Ovary (tissue), 9 donors: ENCODE results near the gene SND1. TPM values are rescaled to one million over a fixed set of nuclear protein-coding genes. Genes with fewer than 3 reads are reported as not detected.
A peak's percentile ranks its signal among the peaks of the same experiment; 100 is the strongest.

Experiments
- DNase-seq, 5 donors: peaks; one replicate each; pipeline ENCODE4 v3.0.0-alpha.2; 2019 to 2020
- H3K27ac ChIP-seq, 2 donors: fragments of 200-600 bp; one replicate each; pipeline versions ENCODE4 v1.5.1 to v1.8.0; 2019 to 2022
- H3K27me3 ChIP-seq: fragments of 200-600 bp; one replicate; pipeline ENCODE4 v1.8.0; 2022
- H3K36me3 ChIP-seq: fragments of 200-600 bp; sonication (generic); one replicate; pipeline ENCODE4 v1.5.1; 2019
- H3K4me1 ChIP-seq: one replicate; pipeline ENCODE4 v1.8.1; 2013; ENCODE audit warnings: mild to moderate bottlenecking, moderate library complexity; ENCODE audit not compliant: insufficient read depth
- H3K4me3 ChIP-seq: fragments of 200-600 bp; sonication (generic); one replicate; pipeline ENCODE4 v1.5.1; 2017
- H3K9me3 ChIP-seq, 2 donors: fragments of 200-600 bp in 1 of 2; sonication (generic) in 1 of 2; one replicate each; pipeline versions ENCODE4 v1.5.1 to v1.8.1; 2013 to 2019; ENCODE audit warnings: mild to moderate bottlenecking in 1 of 2, moderate library complexity in 1 of 2
- EP300 ChIP-seq: sonication (generic); formaldehyde crosslinking; IDR thresholded peaks from one replicate; pipeline ENCODE4 v1.6.1; 2017; ENCODE audit warnings: antibody characterized with exemption
- POLR2A ChIP-seq: fragments of 450-650 bp; IDR thresholded peaks from one replicate; pipeline ENCODE4 v1.6.1; 2017; ENCODE audit warnings: antibody characterized with exemption, mild to moderate bottlenecking, moderate library complexity
- WGBS, 3 donors: extraction: QIAGEN DNeasy Blood & Tissue Kit in 1 of 3; methylation state at CpG; one replicate each; pipeline versions ENCODE4 v1.1.5 to v1.1.7; 2013 to 2017; 5-methylcytosine and 5-hydroxymethylcytosine counted together
- intact Hi-C, 4 donors: fragments of 100-400 bp; cut with DNase I; formaldehyde crosslinking; loops; one replicate each; pipeline versions ENCODE4 v1.11.0 to v1.15.1; 2022 to 2023
- polyA plus RNA-seq, 2 donors: library from polyadenylated mRNA; stranded (reverse); fragments of 200-250 nt in 1 of 2; fragments of 350-450 nt in 1 of 2; fragmentation: Illumina TruSeq in 1 of 2; extraction: RNeasy Lipid Tissue Mini Kit (QIAGEN cat#74804) in 1 of 2; gene quantifications; one replicate each; pipeline ENCODE4 v1.2.3, GENCODE V29; 2013 to 2014
- total RNA-seq, 7 donors: library from RNA; depleted of rRNA in 2 of 7; stranded (reverse); fragments of >200 nt in 2 of 7; fragmentation: NEBNext Ultra II Directional in 3 of 7; extraction: Animal tissue kit (Norgen Biotek cat#: 25700) in 3 of 7; gene quantifications; one replicate each; pipeline versions ENCODE4 v1.1.0 to v1.2.4, GENCODE V29; 2016 to 2023
- TF ChIP-seq, protein P1 (sequence below), 3 donors: fragments of 450-650 bp in 2 of 3; fragments of 200-600 bp in 1 of 3; IDR thresholded peaks; one replicate each; pipeline versions ENCODE4 v1.5.1 to v1.8.0; 2016 to 2022; ENCODE audit warnings: antibody characterized with exemption in 3 of 3, mild to moderate bottlenecking in 1 of 3
- donor health status: DM: no; HTN: no; CAD: no; lungs with moderate emphysema.
- donor health status: DM: no; HTN: no; CAD: no.
- donor health status: Bipolar disorder and iron deficiency.
- donor health status: DM: yes; HTN: yes; CAD: no.
- donor health status: DM: no; HTN: no; CAD: no.
- donor health status: DM: yes; HTN: yes; CAD: no.

Gene SND1
- total and polyA plus RNA-seq, 9 donors = 91.4 to 297 (median 182) TPM

DNA sequence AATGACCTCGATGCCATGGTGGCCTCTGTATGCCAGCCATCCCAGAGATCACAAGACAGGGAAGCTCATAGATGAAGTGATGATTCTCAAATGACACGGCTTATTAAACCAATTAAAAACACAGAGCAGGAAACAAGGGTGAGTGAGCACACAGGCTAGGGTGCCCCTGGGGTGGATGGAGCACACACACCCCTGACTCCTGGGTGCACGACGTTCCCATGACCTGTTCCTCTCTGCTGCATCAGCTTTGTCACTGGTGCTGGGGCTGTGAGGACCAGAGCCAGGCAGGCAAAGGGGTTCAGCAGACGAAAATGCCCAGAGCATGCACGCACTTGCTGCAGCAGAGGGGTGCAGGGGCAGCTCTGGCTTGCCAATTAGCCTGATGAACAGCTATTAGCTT lies 465.7 kb downstream of the SND1 start:
- no peak for DNase-seq
- H3K9me3 ChIP-seq = no peaks in the 10 kb centered on the region
- intact Hi-C loops = no loop called here
- WGBS, 3 donors = 89 to 94% (median 93%) methylated on average over 6 of the region's 6 CpGs
- no peak overlapping the region for H3K4me3 ChIP-seq
- H3K4me1 ChIP-seq = peaks cover 5% of the 10 kb centered on the region
- no peaks in the 10 kb centered on the region for H3K27me3 ChIP-seq
- TF ChIP-seq EP300 (no peak), POLR2A (no peak)
- TF ChIP-seq, protein P1, sequence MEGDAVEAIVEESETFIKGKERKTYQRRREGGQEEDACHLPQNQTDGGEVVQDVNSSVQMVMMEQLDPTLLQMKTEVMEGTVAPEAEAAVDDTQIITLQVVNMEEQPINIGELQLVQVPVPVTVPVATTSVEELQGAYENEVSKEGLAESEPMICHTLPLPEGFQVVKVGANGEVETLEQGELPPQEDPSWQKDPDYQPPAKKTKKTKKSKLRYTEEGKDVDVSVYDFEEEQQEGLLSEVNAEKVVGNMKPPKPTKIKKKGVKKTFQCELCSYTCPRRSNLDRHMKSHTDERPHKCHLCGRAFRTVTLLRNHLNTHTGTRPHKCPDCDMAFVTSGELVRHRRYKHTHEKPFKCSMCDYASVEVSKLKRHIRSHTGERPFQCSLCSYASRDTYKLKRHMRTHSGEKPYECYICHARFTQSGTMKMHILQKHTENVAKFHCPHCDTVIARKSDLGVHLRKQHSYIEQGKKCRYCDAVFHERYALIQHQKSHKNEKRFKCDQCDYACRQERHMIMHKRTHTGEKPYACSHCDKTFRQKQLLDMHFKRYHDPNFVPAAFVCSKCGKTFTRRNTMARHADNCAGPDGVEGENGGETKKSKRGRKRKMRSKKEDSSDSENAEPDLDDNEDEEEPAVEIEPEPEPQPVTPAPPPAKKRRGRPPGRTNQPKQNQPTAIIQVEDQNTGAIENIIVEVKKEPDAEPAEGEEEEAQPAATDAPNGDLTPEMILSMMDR (IDR thresholded peaks at IDR 0.05) = no peak
- H3K27ac ChIP-seq = no peak overlapping the region
- H3K36me3 ChIP-seq = no peaks in the 10 kb centered on the region

DNA sequence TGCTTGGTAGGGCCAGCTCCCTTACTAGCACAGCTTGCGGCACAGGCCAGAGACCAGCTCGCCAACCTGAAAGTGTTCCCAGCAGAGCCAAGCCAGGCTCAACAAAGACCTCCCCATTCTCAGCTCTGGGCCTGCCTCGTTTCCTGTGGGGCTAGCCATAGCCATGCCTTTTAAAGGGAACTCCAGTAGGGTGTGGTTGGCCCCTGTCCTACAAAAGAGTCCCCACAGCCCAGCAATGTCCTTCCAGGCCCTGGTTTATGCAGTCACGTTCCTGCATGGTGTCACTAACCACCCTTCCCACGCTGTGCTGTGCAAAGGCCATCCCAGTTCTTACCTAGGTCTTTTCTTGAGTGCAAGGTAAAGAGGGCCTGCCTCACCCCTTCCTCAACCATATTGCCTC lies 467.0 kb downstream of the SND1 start:
- Histone ChIP-seq H3K27ac (no peak overlapping the region), H3K36me3 (no peaks in the 10 kb centered on the region), H3K9me3 (no peaks in the 10 kb centered on the region), H3K4me3 (no peak overlapping the region), H3K27me3 (no peaks in the 10 kb centered on the region), H3K4me1 (peaks cover 5% of the 10 kb centered on the region)
- no peak for DNase-seq
- 77 to 93% (median 91%) methylated on average over 5 of the region's 5 CpGs for WGBS, 3 donors
- TF ChIP-seq EP300 (no peak), POLR2A (no peak)
- TF ChIP-seq, protein P1 (IDR thresholded peaks at IDR 0.05) = no peak
- intact Hi-C loops = no loop called here

DNA sequence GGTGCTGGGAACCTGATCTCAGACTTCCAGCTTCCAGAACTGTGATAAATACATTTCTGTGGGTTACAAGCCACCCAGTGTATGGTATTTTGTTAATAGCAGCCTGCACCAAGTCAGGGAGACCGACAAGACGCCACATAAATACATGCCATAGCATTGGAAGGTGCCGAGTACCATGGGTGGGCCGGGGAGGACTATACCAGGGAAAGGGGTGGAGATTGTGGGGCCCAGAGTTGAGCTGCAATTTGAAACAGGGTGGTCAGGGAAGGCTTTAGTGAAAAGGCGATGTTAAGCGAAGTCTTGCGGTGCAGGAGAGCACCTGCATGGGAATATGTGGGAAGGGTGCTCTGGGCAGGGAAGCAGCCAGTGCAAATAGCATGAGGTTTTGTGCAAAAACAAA lies 468.1 kb downstream of the SND1 start:
- WGBS, 3 donors = 91 to 97% (median 93%) methylated on average over 7 of the region's 7 CpGs
- intact Hi-C loops = no loop called here
- H3K27me3 ChIP-seq = no peaks in the 10 kb centered on the region
- no peaks in the 10 kb centered on the region for H3K9me3 ChIP-seq
- peaks cover 5% of the 10 kb centered on the region for H3K4me1 ChIP-seq
- no peak overlapping the region for H3K4me3 ChIP-seq
- no peak for TF ChIP-seq POLR2A
- no peak for TF ChIP-seq EP300
- TF ChIP-seq, protein P1 (IDR thresholded peaks at IDR 0.05) = no peak
- H3K27ac ChIP-seq = no peak overlapping the region
- no peak for DNase-seq
- no peaks in the 10 kb centered on the region for H3K36me3 ChIP-seq

DNA sequence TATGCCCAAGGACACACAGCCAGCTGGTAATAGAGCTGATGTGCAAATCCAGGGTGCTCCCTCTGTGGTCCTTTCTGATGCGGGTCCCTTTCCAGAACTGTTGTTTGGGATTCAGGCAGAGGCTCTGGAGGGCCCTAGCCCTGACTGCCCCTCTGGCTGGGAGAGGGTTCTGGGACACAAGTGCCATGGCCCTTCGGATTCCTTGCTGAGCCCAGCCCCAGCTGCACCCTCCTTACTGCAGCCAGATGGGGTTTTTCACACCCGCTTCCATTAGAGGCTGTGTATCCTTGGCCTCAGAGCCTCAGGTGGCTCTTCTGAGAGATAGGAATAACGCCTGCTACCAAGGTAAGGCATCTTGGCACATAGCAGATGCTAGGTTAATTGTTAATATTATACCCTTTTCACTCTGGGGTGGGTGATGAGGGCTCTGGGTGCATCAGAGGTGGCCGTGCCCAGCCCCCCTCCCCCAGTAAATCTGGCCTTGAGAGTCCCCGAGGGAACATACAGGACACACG lies 469.0 kb downstream of the SND1 start:
- peaks cover 5% of the 10 kb centered on the region for H3K4me1 ChIP-seq
- DNase-seq = no peak
- H3K4me3 ChIP-seq = no peak overlapping the region
- H3K36me3 ChIP-seq = no peaks in the 10 kb centered on the region
- no peak for TF ChIP-seq POLR2A
- intact Hi-C loops = no loop called here
- no peak overlapping the region for H3K27ac ChIP-seq
- no peaks in the 10 kb centered on the region for H3K27me3 ChIP-seq
- WGBS, 3 donors = 56 to 59% (median 58%) methylated on average over 7 of the region's 7 CpGs
- no peaks in the 10 kb centered on the region for H3K9me3 ChIP-seq

DNA sequence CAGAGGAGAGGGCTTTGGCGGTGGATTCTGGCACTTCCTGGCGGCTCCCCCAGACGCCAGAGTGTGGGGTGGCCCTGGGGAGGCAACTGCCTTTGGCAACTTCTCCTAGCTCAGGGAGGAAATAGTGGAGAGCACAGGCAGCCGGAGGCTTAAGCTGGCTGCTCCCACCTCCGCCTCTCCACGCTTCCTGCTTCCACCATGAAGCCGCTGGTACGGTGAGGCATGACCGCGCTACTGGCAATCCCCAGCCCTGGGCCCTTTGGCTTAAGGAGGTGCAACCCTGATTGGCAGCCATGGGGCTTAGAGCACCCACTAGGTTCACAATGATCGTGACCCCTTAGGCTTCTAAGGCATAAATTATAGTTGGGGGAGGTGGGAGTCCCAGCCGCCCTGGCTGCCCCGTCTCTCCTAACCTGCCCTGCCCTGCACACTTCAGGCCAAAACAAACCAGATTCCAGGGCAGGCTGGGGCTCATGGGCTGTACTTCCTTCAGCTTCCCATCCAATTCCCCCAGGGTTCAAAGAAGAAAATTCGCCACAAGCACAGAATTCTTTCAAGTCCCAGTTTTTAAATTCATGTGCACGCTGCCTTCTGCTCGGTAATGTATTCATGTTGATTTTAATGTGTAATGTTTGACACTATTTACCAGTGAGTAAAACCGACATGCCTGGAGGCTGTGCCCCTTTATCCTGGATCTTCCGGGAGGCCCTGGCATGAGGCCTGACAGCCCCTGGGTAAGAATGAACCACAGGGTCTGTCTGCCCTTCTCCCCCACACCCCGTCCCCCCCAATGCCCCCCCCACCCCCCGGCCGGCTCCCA lies 469.9 kb downstream of the SND1 start:
- Histone ChIP-seq H3K4me3 (peak overlapping the region; percentile 29), H3K27ac (no peak overlapping the region), H3K4me1 (peaks cover 5% of the 10 kb centered on the region), H3K36me3 (no peaks in the 10 kb centered on the region), H3K9me3 (no peaks in the 10 kb centered on the region), H3K27me3 (no peaks in the 10 kb centered on the region)
- TF ChIP-seq POLR2A (no peak), EP300 (no peak)
- TF ChIP-seq, protein P1 (IDR thresholded peaks at IDR 0.05) = no peak
- WGBS, 3 donors = 16 to 51% (median 25%) methylated on average over 21 of the region's 21 CpGs
- intact Hi-C loops = no loop called here
- peak in 4 of 5 donors; percentile 14 to 65 (median 46) for DNase-seq
